Keratinocyte (primary cell): ENCODE results near the gene TUBGCP3.

ENCODE experiments used
- CTCF ChIP-seq, 3 experiments: IDR thresholded peaks in 1 of 3; conservative IDR thresholded peaks in 1 of 3; optimal IDR thresholded peaks in 1 of 3; 2 replicates in 2 of 3; 3 replicates in 1 of 3; pipeline versions ENCODE3 to v1.5.1; 2011; ENCODE audit warnings: low read length in 3 of 3, mild to moderate bottlenecking in 3 of 3, moderate library complexity in 2 of 3, control low read depth in 1 of 3, inconsistent platforms in 1 of 3; ENCODE audit not compliant: insufficient read depth in 2 of 3; ENCODE audit errors: extremely low read depth in 1 of 3
- EZH2 ChIP-seq: IDR thresholded peaks from one replicate; pipeline ENCODE4 v1.6.1; 2012; ENCODE audit warnings: inconsistent platforms, mild to moderate bottlenecking, low read length, moderate library complexity

- TF ChIP-seq CTCF (optimal IDR thresholded peaks at IDR 0.05 in 1 of 3, IDR thresholded peaks at IDR 0.05 in 1 of 3, conservative IDR thresholded peaks at IDR 0.05 in 1 of 3; ENCODE audit: extremely low read depth in 1 of 3, insufficient read depth in 2 of 3, low read length in 3 of 3) (no peak), EZH2 (no peak)
Observed at GRCh38 chr13:112441226-112441625, 146.7 kb downstream of the TUBGCP3 start.
